ENCODE data around the gene BRAT1.

DNA sequence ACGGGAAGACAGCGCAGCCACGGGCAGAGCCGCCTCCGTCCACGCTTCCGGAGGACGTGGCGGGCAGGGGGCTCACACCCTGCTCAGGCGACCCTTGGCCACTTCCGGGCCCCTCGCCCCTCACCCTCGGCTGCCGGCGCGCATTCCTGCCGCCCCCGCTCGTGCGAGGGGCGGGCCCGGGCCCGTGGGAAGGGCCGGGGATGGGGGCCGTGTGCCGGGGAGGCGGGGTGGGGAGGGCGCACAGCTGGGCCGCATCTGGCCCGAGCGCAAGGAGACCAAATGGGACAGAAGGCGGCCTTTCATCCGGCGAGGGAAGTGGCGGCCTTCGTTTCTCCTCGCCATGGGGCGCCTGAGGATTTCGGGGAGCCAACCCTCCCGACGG, 36.6 kb downstream of the BRAT1 start:
- TF ChIP-seq EZH2 (IDR thresholded peaks at IDR 0.05) (no peak), POLR2AphosphoS5 (IDR thresholded peaks at IDR 0.05; ENCODE audit: borderline replicate concordance, low read depth, low read length) (no peak)
